Endothelial cell of umbilical vein (primary cell): ENCODE measurements around the gene GRM8.

Experiments used
- EZH2 ChIP-seq: IDR thresholded peaks from 2 replicates; pipeline ENCODE4 v1.6.1; 2012; ENCODE audit warnings: borderline replicate concordance, low read depth, mild to moderate bottlenecking, moderate library complexity, low read length, inconsistent platforms; ENCODE audit not compliant: severe bottlenecking
- MAX ChIP-seq: IDR thresholded peaks from 2 replicates; pipeline ENCODE4 v1.6.1; 2011; ENCODE audit not compliant: insufficient read depth, insufficient read length
- MYC ChIP-seq: IDR thresholded peaks from one replicate; pipeline ENCODE4 v1.6.1; 2011; ENCODE audit warnings: mild to moderate bottlenecking, low read depth, low read length
- TF ChIP-seq, protein P1 (sequence below), 2 donors: IDR thresholded peaks; 1 replicate in 1 of 2; 2 replicates in 1 of 2; pipeline ENCODE4 v1.5.1; 2011; ENCODE audit warnings: low read length in 2 of 2, mild to moderate bottlenecking in 2 of 2, moderate library complexity in 2 of 2, control low read depth in 1 of 2, inconsistent platforms in 1 of 2, low read depth in 1 of 2; ENCODE audit not compliant: insufficient read depth in 1 of 2; ENCODE audit errors: extremely low read depth in 1 of 2

GRCh38 chr7:126839624-126840023, 413.1 kb downstream of the GRM8 start:
- TF ChIP-seq MYC (no peak), MAX (no peak), EZH2 (no peak)
- TF ChIP-seq, protein P1, sequence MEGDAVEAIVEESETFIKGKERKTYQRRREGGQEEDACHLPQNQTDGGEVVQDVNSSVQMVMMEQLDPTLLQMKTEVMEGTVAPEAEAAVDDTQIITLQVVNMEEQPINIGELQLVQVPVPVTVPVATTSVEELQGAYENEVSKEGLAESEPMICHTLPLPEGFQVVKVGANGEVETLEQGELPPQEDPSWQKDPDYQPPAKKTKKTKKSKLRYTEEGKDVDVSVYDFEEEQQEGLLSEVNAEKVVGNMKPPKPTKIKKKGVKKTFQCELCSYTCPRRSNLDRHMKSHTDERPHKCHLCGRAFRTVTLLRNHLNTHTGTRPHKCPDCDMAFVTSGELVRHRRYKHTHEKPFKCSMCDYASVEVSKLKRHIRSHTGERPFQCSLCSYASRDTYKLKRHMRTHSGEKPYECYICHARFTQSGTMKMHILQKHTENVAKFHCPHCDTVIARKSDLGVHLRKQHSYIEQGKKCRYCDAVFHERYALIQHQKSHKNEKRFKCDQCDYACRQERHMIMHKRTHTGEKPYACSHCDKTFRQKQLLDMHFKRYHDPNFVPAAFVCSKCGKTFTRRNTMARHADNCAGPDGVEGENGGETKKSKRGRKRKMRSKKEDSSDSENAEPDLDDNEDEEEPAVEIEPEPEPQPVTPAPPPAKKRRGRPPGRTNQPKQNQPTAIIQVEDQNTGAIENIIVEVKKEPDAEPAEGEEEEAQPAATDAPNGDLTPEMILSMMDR (IDR thresholded peaks at IDR 0.05; ENCODE audit: extremely low read depth in 1 of 2, insufficient read depth in 1 of 2, low read depth in 1 of 2, low read length in 2 of 2) = no peak
